Osteocyte (in vitro differentiated cells): ENCODE data around the gene TYW1. TPM values are rescaled to one million over a fixed set of nuclear protein-coding genes. Genes with fewer than 3 reads are reported as not detected.
"Not testable (repeated sequence)": the region's sequence is repeated elsewhere in the genome, so short reads cannot be mapped to it uniquely, and the experiment has no call there.

Experiments
- DNase-seq: peaks from one replicate; pipeline ENCODE4 v3.0.0; 2021; ENCODE audit warnings: mixed read lengths; ENCODE audit not compliant: unreplicated experiment; ENCODE audit errors: extremely low spot score
- H3K27ac Mint-ChIP-seq: one replicate; pipeline ENCODE4 v1.8.0; 2021; ENCODE audit warnings: mild to moderate bottlenecking, mixed read lengths; ENCODE audit not compliant: unreplicated experiment
- H3K27me3 Mint-ChIP-seq: one replicate; pipeline ENCODE4 v1.8.0; 2021; ENCODE audit warnings: mixed read lengths; ENCODE audit not compliant: unreplicated experiment
- H3K36me3 Mint-ChIP-seq: one replicate; pipeline ENCODE4 v1.8.0; 2021; ENCODE audit warnings: mixed read lengths; ENCODE audit not compliant: unreplicated experiment
- H3K4me1 Mint-ChIP-seq: one replicate; pipeline ENCODE4 v1.8.0; 2021; ENCODE audit warnings: mixed read lengths; ENCODE audit not compliant: unreplicated experiment
- H3K4me3 Mint-ChIP-seq: one replicate; pipeline ENCODE4 v1.8.0; 2021; ENCODE audit warnings: mild to moderate bottlenecking, moderate library complexity, mixed read lengths; ENCODE audit not compliant: unreplicated experiment
- H3K9me3 Mint-ChIP-seq: one replicate; pipeline ENCODE4 v1.8.0; 2021; ENCODE audit warnings: mixed read lengths; ENCODE audit not compliant: unreplicated experiment
- total RNA-seq: library from RNA; stranded (reverse); gene quantifications from 2 replicates; pipeline ENCODE4 v1.2.1, GENCODE V29; 2021
- TF ChIP-seq, protein P1 (sequence below): fragments of 200-600 bp; sonication (generic); IDR thresholded peaks from 2 replicates; pipeline ENCODE4 v1.5.0; 2021; ENCODE audit warnings: antibody characterized with exemption, mild to moderate bottlenecking, moderate library complexity

The TYW1 gene
- total RNA-seq, 1 donor from 2014 or later = 17.2 TPM

DNA sequence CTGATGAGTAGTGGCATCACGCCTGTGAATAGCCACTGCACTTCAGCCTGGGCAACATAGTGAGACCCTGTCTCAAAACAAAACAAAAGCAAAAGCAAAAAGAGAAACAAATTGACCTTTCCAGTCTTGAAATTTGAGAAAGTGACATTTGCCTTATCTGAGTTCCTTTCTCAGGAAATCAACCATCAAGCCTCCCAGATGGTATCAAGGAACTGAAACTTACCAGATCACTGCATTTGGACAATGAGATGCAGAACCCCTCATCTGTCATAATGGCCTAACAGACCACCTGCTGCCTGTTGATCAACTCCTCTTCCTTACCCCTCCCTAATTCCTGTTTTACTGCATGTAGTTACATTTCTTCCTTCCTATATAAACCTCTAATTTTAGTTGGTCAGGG, 16.3 kb upstream of the TYW1 start:
- H3K27ac Mint-ChIP-seq, H3K27me3 Mint-ChIP-seq, H3K4me3 Mint-ChIP-seq, H3K36me3 Mint-ChIP-seq, H3K4me1 Mint-ChIP-seq, DNase-seq: not testable (repeated sequence)
- H3K9me3 Mint-ChIP-seq = peaks cover 11% of the 10 kb centered on the region

DNA sequence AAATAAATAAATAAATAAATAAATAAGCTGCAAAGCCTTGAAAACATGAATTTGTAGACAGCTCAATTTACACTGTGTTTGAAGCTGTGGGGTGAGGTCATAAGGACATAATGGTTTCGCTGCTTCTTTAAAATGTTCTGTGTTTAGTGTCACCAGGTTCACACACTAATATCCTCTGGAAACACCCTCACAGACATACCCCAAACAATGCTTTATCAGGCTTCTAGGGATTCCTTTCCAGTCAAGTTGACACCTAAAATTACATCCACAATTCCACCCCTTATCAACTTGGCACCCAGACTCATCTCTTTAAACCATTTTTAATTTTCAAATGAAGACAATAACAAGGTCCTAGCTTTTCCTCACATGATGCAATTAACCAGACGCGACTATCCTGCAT, 7.1 kb upstream of the TYW1 start:
- not testable (repeated sequence) for H3K4me3 Mint-ChIP-seq, H3K27ac Mint-ChIP-seq, H3K27me3 Mint-ChIP-seq, H3K4me1 Mint-ChIP-seq, H3K9me3 Mint-ChIP-seq, DNase-seq
- peaks cover 34% of the 10 kb centered on the region for H3K36me3 Mint-ChIP-seq

DNA sequence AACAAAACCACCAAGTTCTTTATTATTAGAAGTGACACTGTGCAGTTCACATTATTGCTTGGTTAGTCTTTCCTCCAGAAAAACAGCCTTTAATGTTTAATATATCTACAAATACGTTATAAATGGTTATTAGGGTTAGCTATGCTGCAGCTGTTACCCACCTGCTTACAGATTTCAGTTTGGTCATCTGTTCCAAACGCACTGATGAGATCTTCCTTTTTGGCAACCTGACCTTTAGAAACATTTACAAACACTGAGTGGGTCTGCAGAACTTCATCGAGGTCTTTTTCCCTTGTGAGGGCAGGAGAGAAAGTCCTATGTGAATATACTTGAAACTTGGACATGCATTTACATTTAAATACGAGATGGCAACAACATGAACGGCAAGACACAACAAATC, 2.6 kb upstream of the TYW1 start:
- not testable (repeated sequence) for H3K9me3 Mint-ChIP-seq

DNA sequence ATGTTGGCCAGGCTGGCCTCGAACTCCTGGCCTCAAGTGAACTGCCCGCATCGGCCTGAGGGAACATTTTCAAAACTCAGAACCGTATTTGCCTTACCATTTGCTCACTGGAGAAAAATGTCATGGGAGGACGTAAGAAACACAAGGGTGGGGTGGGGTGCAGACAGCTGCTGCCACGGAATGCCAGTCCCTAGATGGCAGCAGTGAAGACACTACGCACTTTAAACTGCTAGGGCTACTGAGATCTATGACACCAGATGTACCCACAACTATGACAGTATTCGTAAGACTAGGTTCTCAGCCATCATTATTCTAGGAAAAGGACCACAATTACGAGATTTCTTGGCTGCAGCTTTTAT, 2.0 kb upstream of the TYW1 start:
- DNase-seq = peak; percentile 89
- peaks cover 21% of the 10 kb centered on the region for H3K36me3 Mint-ChIP-seq
- H3K27me3 Mint-ChIP-seq = not testable (repeated sequence)

More for the DNA sequence above, 2.6 kb upstream of the TYW1 start:
- H3K4me3 Mint-ChIP-seq = peak overlapping the region; percentile 97
- not testable (repeated sequence) for H3K27me3 Mint-ChIP-seq, DNase-seq
- peak overlapping the region; percentile 99 for H3K27ac Mint-ChIP-seq
- peaks cover 16% of the 10 kb centered on the region for H3K4me1 Mint-ChIP-seq
- peaks cover 21% of the 10 kb centered on the region for H3K36me3 Mint-ChIP-seq

DNA sequence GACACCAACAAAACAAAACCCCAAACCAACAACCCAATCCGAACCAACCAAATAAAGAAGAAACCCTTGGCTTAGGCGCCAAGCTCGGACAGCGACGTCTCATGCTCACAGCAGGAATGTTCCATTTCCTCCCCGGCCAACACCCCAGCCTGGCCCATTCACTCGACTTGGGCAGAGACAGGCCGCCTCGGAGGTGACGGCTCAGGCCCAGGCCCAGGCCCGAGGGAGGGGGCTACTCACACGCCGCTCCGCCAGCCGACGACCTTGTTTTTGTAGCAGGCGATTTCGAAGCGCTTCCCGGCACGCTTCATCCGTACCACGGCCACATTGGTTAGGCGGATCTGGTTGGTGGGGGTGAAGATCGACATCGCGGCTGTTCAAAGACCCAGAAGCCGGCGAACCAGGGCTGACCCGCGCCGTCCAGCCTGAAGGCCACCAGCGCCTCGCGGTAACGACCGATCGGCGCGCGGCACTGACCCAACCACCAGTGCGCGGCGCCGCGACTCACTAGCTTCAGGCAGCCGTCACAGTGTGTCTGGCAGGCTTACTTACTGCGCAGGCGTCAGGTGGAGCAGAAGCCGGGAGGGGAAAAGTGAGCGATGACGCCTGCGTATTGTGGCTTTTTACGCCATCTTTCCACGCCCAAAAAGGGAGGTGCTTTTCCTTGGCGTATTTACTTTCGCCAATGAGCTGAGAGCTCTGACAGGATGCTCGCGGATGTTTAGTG, 1.4 kb upstream of the TYW1 start, which contains the start of gene SBDS:
TSS of gene SBDS (minus strand) at position 537 of the 727 bp plus-strand sequence. CDS start at position 368, 169 bp downstream.
- peak within 1 kb of the TSS; percentile 99 for H3K27ac Mint-ChIP-seq
- H3K36me3 Mint-ChIP-seq = peaks cover 21% of the 10 kb centered on the region
- not testable (repeated sequence) for H3K27me3 Mint-ChIP-seq, H3K9me3 Mint-ChIP-seq
- H3K4me3 Mint-ChIP-seq = peak within 1 kb of the TSS; percentile 100
- DNase-seq = peak; percentile 97
- peaks cover 16% of the 10 kb centered on the region for H3K4me1 Mint-ChIP-seq

More for the DNA sequence above, 2.0 kb upstream of the TYW1 start:
- not testable (repeated sequence) for H3K9me3 Mint-ChIP-seq
- Mint-ChIP-seq H3K27ac (peak overlapping the region; percentile 99), H3K4me1 (peaks cover 16% of the 10 kb centered on the region), H3K4me3 (peak overlapping the region; percentile 97)
- TF ChIP-seq, protein P1, sequence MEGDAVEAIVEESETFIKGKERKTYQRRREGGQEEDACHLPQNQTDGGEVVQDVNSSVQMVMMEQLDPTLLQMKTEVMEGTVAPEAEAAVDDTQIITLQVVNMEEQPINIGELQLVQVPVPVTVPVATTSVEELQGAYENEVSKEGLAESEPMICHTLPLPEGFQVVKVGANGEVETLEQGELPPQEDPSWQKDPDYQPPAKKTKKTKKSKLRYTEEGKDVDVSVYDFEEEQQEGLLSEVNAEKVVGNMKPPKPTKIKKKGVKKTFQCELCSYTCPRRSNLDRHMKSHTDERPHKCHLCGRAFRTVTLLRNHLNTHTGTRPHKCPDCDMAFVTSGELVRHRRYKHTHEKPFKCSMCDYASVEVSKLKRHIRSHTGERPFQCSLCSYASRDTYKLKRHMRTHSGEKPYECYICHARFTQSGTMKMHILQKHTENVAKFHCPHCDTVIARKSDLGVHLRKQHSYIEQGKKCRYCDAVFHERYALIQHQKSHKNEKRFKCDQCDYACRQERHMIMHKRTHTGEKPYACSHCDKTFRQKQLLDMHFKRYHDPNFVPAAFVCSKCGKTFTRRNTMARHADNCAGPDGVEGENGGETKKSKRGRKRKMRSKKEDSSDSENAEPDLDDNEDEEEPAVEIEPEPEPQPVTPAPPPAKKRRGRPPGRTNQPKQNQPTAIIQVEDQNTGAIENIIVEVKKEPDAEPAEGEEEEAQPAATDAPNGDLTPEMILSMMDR = peak; percentile 58

DNA sequence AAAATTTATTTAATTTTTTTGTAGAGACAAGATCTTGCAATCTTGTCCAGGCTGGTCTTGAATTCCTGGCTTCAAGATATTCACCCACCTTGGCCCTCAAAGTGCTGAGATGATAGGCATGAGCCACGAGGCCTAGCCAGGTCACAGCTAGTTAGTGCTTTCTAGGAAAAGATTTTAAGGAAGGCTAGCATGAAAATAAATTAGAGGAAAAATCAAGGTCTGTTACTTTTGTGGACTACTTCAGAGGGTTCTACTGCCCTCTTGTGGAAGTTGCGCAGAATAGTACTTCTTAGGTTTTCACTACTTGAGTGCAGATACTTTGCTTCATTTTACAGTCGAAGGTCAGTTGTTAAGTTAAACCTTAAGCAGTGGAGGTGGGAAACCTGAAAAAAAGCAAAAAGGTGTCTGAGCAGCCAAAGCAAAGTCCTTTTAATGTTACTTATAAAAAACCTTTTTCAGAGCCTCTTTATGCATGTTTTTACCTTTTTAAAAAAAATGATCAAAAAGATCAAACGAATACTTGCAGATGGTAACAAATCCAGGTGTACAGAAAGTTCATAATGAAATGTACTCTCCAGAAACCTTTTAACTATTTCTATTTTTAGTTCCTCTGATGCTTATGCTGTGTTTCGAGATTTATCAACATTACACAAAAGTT, 4.1 kb downstream of the TYW1 start:
- H3K27ac Mint-ChIP-seq, H3K4me1 Mint-ChIP-seq, H3K27me3 Mint-ChIP-seq, H3K36me3 Mint-ChIP-seq, H3K9me3 Mint-ChIP-seq, H3K4me3 Mint-ChIP-seq, DNase-seq: not testable (repeated sequence)
- TF ChIP-seq, protein P1 = peak; percentile 53

DNA sequence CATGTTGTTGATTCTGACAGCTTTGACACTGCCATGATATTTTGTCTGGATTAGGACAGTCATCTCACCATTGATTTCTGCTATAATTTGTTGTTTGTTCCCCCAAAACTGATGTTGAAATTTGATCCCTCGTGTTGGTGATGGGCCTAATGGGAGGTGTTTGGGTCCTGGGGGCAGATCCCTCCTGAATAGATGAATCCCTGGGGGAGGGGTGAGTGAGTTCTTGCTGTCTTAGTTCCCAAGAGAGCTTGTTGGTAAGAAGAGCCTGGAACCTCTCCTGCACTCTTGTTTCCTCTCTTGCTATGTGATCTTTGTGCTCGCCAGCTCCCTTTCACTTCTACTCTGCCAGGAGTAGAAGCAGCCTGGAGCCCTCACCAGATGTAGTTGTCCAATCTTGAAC, 7.5 kb downstream of the TYW1 start:
- H3K4me3 Mint-ChIP-seq, H3K27me3 Mint-ChIP-seq, H3K4me1 Mint-ChIP-seq, H3K9me3 Mint-ChIP-seq, H3K27ac Mint-ChIP-seq, DNase-seq: not testable (repeated sequence)
- H3K36me3 Mint-ChIP-seq = peaks cover 21% of the 10 kb centered on the region
